Placental epithelial cell (primary cell): Measurements from ENCODE around the gene SLC44A5. TPM values are rescaled to one million over a fixed set of nuclear protein-coding genes. Genes with fewer than 3 reads are reported as not detected.

Experiments used
- small RNA-seq: library from RNA; depleted of rRNA; stranded (forward); fragments of <200 nt; gene quantifications from one replicate; pipeline ENCODE3, GENCODE V24; 2012
- total RNA-seq: library from RNA; depleted of rRNA; stranded (reverse); fragments of >200 nt; gene quantifications from 2 replicates; pipeline ENCODE4 v1.2.3, GENCODE V29; 2012

The SLC44A5 gene
- total RNA-seq: 0.39 and 1.7 TPM in 2 replicates

DNA sequence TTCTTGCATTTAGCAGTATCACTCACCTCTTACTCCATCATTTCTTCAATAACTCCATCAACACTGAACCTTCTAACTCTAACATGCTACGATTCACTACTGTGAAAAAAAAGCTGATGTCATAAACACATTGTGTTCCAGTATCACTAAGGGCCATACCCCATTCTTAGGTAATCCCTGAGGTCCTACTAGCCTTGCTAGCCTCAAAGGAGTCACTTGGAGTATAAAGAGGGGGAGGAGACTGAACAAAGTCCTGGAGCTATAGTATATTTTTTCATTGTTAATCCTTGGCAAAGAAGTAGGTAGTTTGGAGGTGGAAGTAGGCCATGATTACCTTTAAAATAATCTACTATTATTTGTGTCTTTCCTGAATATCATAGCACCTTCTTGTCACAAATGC lies at the start of gene SLC44A5:
Gene SLC44A5 (minus strand): TSS at position 101 of the 400 bp plus-strand sequence. CDS start 69,667 bp downstream, outside the sequence.

Small RNA genes within 50 kb of the gene (small RNA-seq; reads per million reads assigned to genes)
- gene RNU6-503P (not detected), gene RNU6-622P (not detected)

Other genes starting within 250 kb of the SLC44A5 start
- gene ACADM, start 113.6 kb upstream of the SLC44A5 start, total RNA-seq: 18.8 and 33.8 TPM in 2 replicates
- 67.9 and 109 TPM in 2 replicates for gene RABGGTB, start 175.1 kb upstream of the SLC44A5 start, total RNA-seq
- gene MSH4, start 185.8 kb upstream of the SLC44A5 start, total RNA-seq: under 0.01 TPM in 1 of 2 replicates, not detected in the other